Gastroesophageal sphincter (tissue), 3 donors: ENCODE measurements around the gene TMEM161B.

Experiments
- CTCF ChIP-seq, 4 experiments: fragments of 200-600 bp in 2 of 4; fragments of 450-650 bp in 2 of 4; sonication (generic) in 1 of 4; IDR thresholded peaks; one replicate each; pipeline ENCODE4 v1.5.1; 2017 to 2019; ENCODE audit warnings: antibody characterized with exemption in 4 of 4, mild to moderate bottlenecking in 2 of 4, moderate library complexity in 2 of 4
- EP300 ChIP-seq: sonication (generic); formaldehyde crosslinking; IDR thresholded peaks from one replicate; pipeline ENCODE4 v1.6.1; 2017; ENCODE audit warnings: antibody characterized with exemption, mild to moderate bottlenecking
- POLR2A ChIP-seq, 2 donors: fragments of 450-650 bp; IDR thresholded peaks; one replicate each; pipeline ENCODE4 v1.6.1; 2017; ENCODE audit warnings: antibody characterized with exemption in 2 of 2, mild to moderate bottlenecking in 2 of 2, moderate library complexity in 1 of 2
- POLR2AphosphoS5 ChIP-seq: sonication (generic); formaldehyde crosslinking; IDR thresholded peaks from one replicate; pipeline ENCODE4 v1.6.1; 2017; ENCODE audit warnings: antibody characterized with exemption

- TF ChIP-seq CTCF (IDR thresholded peaks at IDR 0.05) (no peak), POLR2A (IDR thresholded peaks at IDR 0.05) (no peak), EP300 (no peak), POLR2AphosphoS5 (no peak)
These were observed 7.7 kb upstream of the TMEM161B start for GRCh38 chr5:88276378-88276777.
